ENCODE measurements around the gene PRR23B.

The PRR23B gene

GRCh38 chr3:139005356-139005993 is 15.3 kb downstream of the PRR23B start:
- H3K4ac ChIP-seq (ENCODE audit: low read length): no peak overlapping the region
- H2BK120ac ChIP-seq (ENCODE audit: low read depth, low read length): no peak overlapping the region
- no CpG with 5 or more reads among the region's 45 CpGs for WGBS, 2 donors (ENCODE audit: extremely low coverage in 2 of 2, insufficient read length in 2 of 2, insufficient replicate concordance in 1 of 2)
- no peak overlapping the region for H3K4me2 ChIP-seq (ENCODE audit: insufficient read depth, low read length, poor library complexity, severe bottlenecking)
- peaks cover 0 to 3% of the 10 kb centered on the region in 2 donors for H3K9me3 ChIP-seq (replicated peaks in 1 of 2; ENCODE audit: control insufficient read depth in 2 of 2, insufficient read depth in 1 of 2, low read depth in 1 of 2, low read length in 2 of 2)
- H3K14ac ChIP-seq (ENCODE audit: low read length): peak overlapping the region; percentile 56
- no peak overlapping the region for H4K91ac ChIP-seq (ENCODE audit: low read depth, low read length, poor library complexity)
- no peak overlapping the region for H3K23ac ChIP-seq (ENCODE audit: low read depth, low read length, poor library complexity)
- no peaks in the 10 kb centered on the region for H3K79me1 ChIP-seq (ENCODE audit: low read depth, low read length)
- H4K8ac ChIP-seq (ENCODE audit: low read depth, low read length): no peak overlapping the region
- no peak overlapping the region for H3K18ac ChIP-seq (ENCODE audit: low read length)
- H2AK5ac ChIP-seq (ENCODE audit: low read depth, low read length): no peak overlapping the region
- H3K4me1 ChIP-seq (ENCODE audit: control insufficient read depth in 2 of 2, insufficient read depth in 1 of 2, low read depth in 1 of 2, low read length in 2 of 2): no peaks in the 10 kb centered on the region
- H3K36me3 ChIP-seq (replicated peaks in 1 of 2; ENCODE audit: control insufficient read depth in 2 of 2, insufficient read depth in 2 of 2, low read length in 2 of 2): no peaks in the 10 kb centered on the region
- H2BK15ac ChIP-seq (ENCODE audit: low read length): no peak overlapping the region
- H3K27me3 ChIP-seq (ENCODE audit: control insufficient read depth in 3 of 3, insufficient read depth in 3 of 3, low read depth in 1 of 3, low read length in 3 of 3): no peaks in the 10 kb centered on the region
- no peak overlapping the region for H3K9ac ChIP-seq (ENCODE audit: low read depth, low read length, poor library complexity)
- DNase-seq (ENCODE audit: low spot score): no peak
- no peak overlapping the region for H3K27ac ChIP-seq (replicated peaks; ENCODE audit: low read length)
- H3K4me3 ChIP-seq (ENCODE audit: low read length in 2 of 2): no peak overlapping the region
- no peak overlapping the region for H2BK5ac ChIP-seq (ENCODE audit: low read length)
- no peak overlapping the region for H2AFZ ChIP-seq (ENCODE audit: low read length)
- H2BK12ac ChIP-seq (ENCODE audit: low read length): no peak overlapping the region

- H3K14ac ChIP-seq (ENCODE audit: low read length): no peak overlapping the region
- WGBS, 2 donors (ENCODE audit: extremely low coverage in 2 of 2, insufficient read length in 2 of 2, insufficient replicate concordance in 1 of 2): no CpG with 5 or more reads among the region's 1 CpG
- no peak overlapping the region for H3K4ac ChIP-seq (ENCODE audit: low read length)
- no peaks in the 10 kb centered on the region for H3K9me3 ChIP-seq (replicated peaks in 1 of 2; ENCODE audit: control insufficient read depth in 2 of 2, insufficient read depth in 1 of 2, low read depth in 1 of 2, low read length in 2 of 2)
- H3K18ac ChIP-seq (ENCODE audit: low read length): no peak overlapping the region
- no peak overlapping the region for H3K23ac ChIP-seq (ENCODE audit: low read depth, low read length, poor library complexity)
- H3K4me2 ChIP-seq (ENCODE audit: insufficient read depth, low read length, poor library complexity, severe bottlenecking): no peak overlapping the region
- H2AFZ ChIP-seq (ENCODE audit: low read length): no peak overlapping the region
- no peak overlapping the region for H4K8ac ChIP-seq (ENCODE audit: low read depth, low read length)
- no peaks in the 10 kb centered on the region for H3K36me3 ChIP-seq (replicated peaks in 1 of 2; ENCODE audit: control insufficient read depth in 2 of 2, insufficient read depth in 2 of 2, low read length in 2 of 2)
- H2BK12ac ChIP-seq (ENCODE audit: low read length): no peak overlapping the region
- no peaks in the 10 kb centered on the region for H3K4me1 ChIP-seq (ENCODE audit: control insufficient read depth in 2 of 2, insufficient read depth in 1 of 2, low read depth in 1 of 2, low read length in 2 of 2)
- H2BK5ac ChIP-seq (ENCODE audit: low read length): no peak overlapping the region
- H2AK5ac ChIP-seq (ENCODE audit: low read depth, low read length): no peak overlapping the region
- H3K27me3 ChIP-seq (ENCODE audit: control insufficient read depth in 3 of 3, insufficient read depth in 3 of 3, low read depth in 1 of 3, low read length in 3 of 3): no peaks in the 10 kb centered on the region
- H3K4me3 ChIP-seq (ENCODE audit: low read length in 2 of 2): no peak overlapping the region
- H3K27ac ChIP-seq (replicated peaks; ENCODE audit: low read length): no peak overlapping the region
- H3K79me1 ChIP-seq (ENCODE audit: low read depth, low read length): no peaks in the 10 kb centered on the region
- H2BK120ac ChIP-seq (ENCODE audit: low read depth, low read length): no peak overlapping the region
- H4K91ac ChIP-seq (ENCODE audit: low read depth, low read length, poor library complexity): no peak overlapping the region
- H3K9ac ChIP-seq (ENCODE audit: low read depth, low read length, poor library complexity): no peak overlapping the region
- DNase-seq (ENCODE audit: low spot score): no peak
- H2BK15ac ChIP-seq (ENCODE audit: low read length): no peak overlapping the region
These were observed 25.0 kb downstream of the PRR23B start for GRCh38 chr3:138995706-138996105.

- Histone ChIP-seq H3K18ac (ENCODE audit: low read length) (peak overlapping the region; percentile 55), H3K4ac (ENCODE audit: low read length) (no peak overlapping the region), H3K4me3 (ENCODE audit: low read length in 2 of 2) (peak overlapping the region in 1 of 2 donors; percentile 10), H3K36me3 (replicated peaks in 1 of 2; ENCODE audit: control insufficient read depth in 2 of 2, insufficient read depth in 2 of 2, low read length in 2 of 2) (no peaks in the 10 kb centered on the region), H3K27ac (replicated peaks; ENCODE audit: low read length) (no peak overlapping the region), H3K4me2 (ENCODE audit: insufficient read depth, low read length, poor library complexity, severe bottlenecking) (no peak overlapping the region), H2AFZ (ENCODE audit: low read length) (no peak overlapping the region), H3K23ac (ENCODE audit: low read depth, low read length, poor library complexity) (no peak overlapping the region), H3K14ac (ENCODE audit: low read length) (no peak overlapping the region), H3K27me3 (ENCODE audit: control insufficient read depth in 3 of 3, insufficient read depth in 3 of 3, low read depth in 1 of 3, low read length in 3 of 3) (peaks cover 0 to 10% (median 0%) of the 10 kb centered on the region in 3 experiments), H4K91ac (ENCODE audit: low read depth, low read length, poor library complexity) (no peak overlapping the region), H2BK15ac (ENCODE audit: low read length) (no peak overlapping the region), H3K9me3 (replicated peaks in 1 of 2; ENCODE audit: control insufficient read depth in 2 of 2, insufficient read depth in 1 of 2, low read depth in 1 of 2, low read length in 2 of 2) (no peaks in the 10 kb centered on the region), H4K8ac (ENCODE audit: low read depth, low read length) (no peak overlapping the region), H2BK120ac (ENCODE audit: low read depth, low read length) (no peak overlapping the region), H2BK5ac (ENCODE audit: low read length) (no peak overlapping the region), H2AK5ac (ENCODE audit: low read depth, low read length) (no peak overlapping the region), H3K4me1 (ENCODE audit: control insufficient read depth in 2 of 2, insufficient read depth in 1 of 2, low read depth in 1 of 2, low read length in 2 of 2) (peaks cover 0 to 5% of the 10 kb centered on the region in 2 donors), H3K79me1 (ENCODE audit: low read depth, low read length) (no peaks in the 10 kb centered on the region), H2BK12ac (ENCODE audit: low read length) (no peak overlapping the region), H3K9ac (ENCODE audit: low read depth, low read length, poor library complexity) (no peak overlapping the region)
- DNase-seq (ENCODE audit: low spot score): no peak
- no CpG with 5 or more reads among the region's 2 CpGs for WGBS, 2 donors (ENCODE audit: extremely low coverage in 2 of 2, insufficient read length in 2 of 2, insufficient replicate concordance in 1 of 2)
These were observed 33.5 kb downstream of the PRR23B start for GRCh38 chr3:138987181-138987580.

- Histone ChIP-seq H2BK15ac (ENCODE audit: low read length) (no peak overlapping the region), H3K4me1 (ENCODE audit: control insufficient read depth in 2 of 2, insufficient read depth in 1 of 2, low read depth in 1 of 2, low read length in 2 of 2) (peaks cover 0 to 5% of the 10 kb centered on the region in 2 donors), H2BK120ac (ENCODE audit: low read depth, low read length) (no peak overlapping the region), H2AFZ (ENCODE audit: low read length) (no peak overlapping the region), H3K14ac (ENCODE audit: low read length) (no peak overlapping the region), H2AK5ac (ENCODE audit: low read depth, low read length) (no peak overlapping the region), H3K18ac (ENCODE audit: low read length) (no peak overlapping the region), H3K4ac (ENCODE audit: low read length) (no peak overlapping the region), H3K27ac (replicated peaks; ENCODE audit: low read length) (no peak overlapping the region), H4K91ac (ENCODE audit: low read depth, low read length, poor library complexity) (no peak overlapping the region), H2BK5ac (ENCODE audit: low read length) (no peak overlapping the region), H4K8ac (ENCODE audit: low read depth, low read length) (no peak overlapping the region), H3K4me3 (ENCODE audit: low read length in 2 of 2) (no peak overlapping the region), H2BK12ac (ENCODE audit: low read length) (no peak overlapping the region), H3K36me3 (replicated peaks in 1 of 2; ENCODE audit: control insufficient read depth in 2 of 2, insufficient read depth in 2 of 2, low read length in 2 of 2) (no peaks in the 10 kb centered on the region), H3K79me1 (ENCODE audit: low read depth, low read length) (no peaks in the 10 kb centered on the region), H3K9ac (ENCODE audit: low read depth, low read length, poor library complexity) (no peak overlapping the region), H3K23ac (ENCODE audit: low read depth, low read length, poor library complexity) (no peak overlapping the region), H3K4me2 (ENCODE audit: insufficient read depth, low read length, poor library complexity, severe bottlenecking) (no peak overlapping the region), H3K27me3 (ENCODE audit: control insufficient read depth in 3 of 3, insufficient read depth in 3 of 3, low read depth in 1 of 3, low read length in 3 of 3) (peaks cover 0 to 10% (median 0%) of the 10 kb centered on the region in 3 experiments), H3K9me3 (replicated peaks in 1 of 2; ENCODE audit: control insufficient read depth in 2 of 2, insufficient read depth in 1 of 2, low read depth in 1 of 2, low read length in 2 of 2) (no peaks in the 10 kb centered on the region)
- WGBS, 2 donors (ENCODE audit: extremely low coverage in 2 of 2, insufficient read length in 2 of 2, insufficient replicate concordance in 1 of 2): no CpG with 5 or more reads among the region's 4 CpGs
- peak; percentile 9 for DNase-seq (ENCODE audit: low spot score)
These were observed 34.8 kb downstream of the PRR23B start for GRCh38 chr3:138985932-138986331.

Data from neuronal stem cell (in vitro differentiated cells).